A549 (cell line): ENCODE measurements around the gene C2CD5. TPM values are rescaled to one million over a fixed set of nuclear protein-coding genes. Genes with fewer than 3 reads are reported as not detected.

Experiments used
- ATAC-seq, 2 experiments: fragments of 200-7000 bp in 1 of 2; fragments of >200 bp in 1 of 2; cut with Nextera tagmentation in 1 of 2; cut with Tn5 transposase in 1 of 2; 3 replicates each; pipeline versions ENCODE4 v1.8.0 to v1.9.1; 2018 to 2020; ENCODE audit warnings: mild to moderate bottlenecking in 1 of 2, moderate library complexity in 1 of 2
- CTCF ChIA-PET: fragments of 300-600 bp; sonication (Branson Sonifier 250); formaldehyde crosslinking; extraction: SDS; loops from one replicate; lab custom pipeline; 2021; ENCODE audit warnings: antibody characterized with exemption, inconsistent platforms; lab: Yijun Ruan, JAX
- POLR2A ChIA-PET: fragments of 350-600 bp; formaldehyde crosslinking; extraction: SDS; loops from one replicate; lab custom pipeline; 2021; ENCODE audit warnings: antibody characterized with exemption, inconsistent platforms; lab: Yijun Ruan, JAX
- DNase-seq, 2 experiments: peaks; one replicate each; pipeline versions ENCODE4 v3.0.0 to v3.0.0-alpha.2; 2011 to 2016; ENCODE audit warnings: low read depth in 1 of 2, low spot score in 1 of 2
- FAIRE-seq: peaks from 2 replicates; lab custom pipeline; 2011; peaks lifted over from hg19 to GRCh38; lab: Jason Lieb, UNC
- H3K27ac ChIP-seq, 2 experiments: fragments of >200 bp; sonication (Bioruptor Twin); formaldehyde crosslinking; 3 replicates each; pipeline ENCODE4 v1.5.1; 2016 to 2017
- H3K4me1 ChIP-seq: fragments of >200 bp; sonication (Bioruptor Twin); formaldehyde crosslinking; 3 replicates; pipeline ENCODE4 v1.6.1; 2016
- H3K4me2 ChIP-seq: fragments of >200 bp; sonication (Bioruptor Twin); formaldehyde crosslinking; 3 replicates; pipeline ENCODE4 v1.6.1; 2016
- H3K4me3 ChIP-seq: fragments of >200 bp; sonication (Bioruptor Twin); formaldehyde crosslinking; 3 replicates; pipeline ENCODE4 v1.5.1; 2016
- H3K9me3 ChIP-seq: fragments of >200 bp; sonication (Bioruptor Twin); formaldehyde crosslinking; 3 replicates; pipeline ENCODE4 v1.6.1; 2016
- CBX8 ChIP-seq: fragments of 200-600 bp; sonication (generic); IDR thresholded peaks from 2 replicates; pipeline ENCODE4 v1.6.1; 2016
- HDAC2 ChIP-seq: fragments of 200-600 bp; sonication (generic); IDR thresholded peaks from 2 replicates; pipeline ENCODE4 v1.6.1; 2016
- HEYL ChIP-seq: fragments of 250-450 bp; sonication (Bioruptor Pico); IDR thresholded peaks from 2 replicates; pipeline ENCODE4 v1.8.0; 2021; ENCODE audit warnings: mild to moderate bottlenecking, moderate library complexity
- HOXA7 ChIP-seq: fragments of 250-450 bp; sonication (Bioruptor Pico); IDR thresholded peaks from 2 replicates; pipeline ENCODE4 v1.5.0; 2020; ENCODE audit warnings: mild to moderate bottlenecking, moderate library complexity
- HOXB13 ChIP-seq: fragments of 250-450 bp; sonication (Bioruptor Pico); IDR thresholded peaks from 2 replicates; pipeline ENCODE4 v1.5.0; 2020; ENCODE audit warnings: low read depth, mild to moderate bottlenecking, moderate library complexity
- HOXB5 ChIP-seq: fragments of 250-450 bp; sonication (Bioruptor Pico); IDR thresholded peaks from 2 replicates; pipeline ENCODE4 v1.5.0; 2020; ENCODE audit warnings: mild to moderate bottlenecking, moderate library complexity
- MAFK ChIP-seq: fragments of 450-650 bp; IDR thresholded peaks from 2 replicates; pipeline ENCODE4 v1.6.1; 2014; ENCODE audit not compliant: partially characterized antibody
- NFE2L2 ChIP-seq: fragments of 150-350 bp; conservative IDR thresholded peaks from 2 replicates; pipeline ENCODE4 v1.6.1; 2014; ENCODE audit warnings: low read length
- NPAS2 ChIP-seq: fragments of 250-450 bp; sonication (Bioruptor Pico); IDR thresholded peaks from 2 replicates; pipeline ENCODE4 v1.8.0; 2022; ENCODE audit warnings: mild to moderate bottlenecking, moderate library complexity, borderline replicate concordance
- POLR2A ChIP-seq: IDR thresholded peaks from 2 replicates; pipeline ENCODE4 v1.6.1; 2012; ENCODE audit warnings: mild to moderate bottlenecking, low read length
- RAD21 ChIP-seq, 2 experiments: fragments of >200 bp in 1 of 2; sonication (Bioruptor Twin) in 1 of 2; formaldehyde crosslinking in 1 of 2; IDR thresholded peaks in 1 of 2; conservative IDR thresholded peaks in 1 of 2; 2 replicates in 1 of 2; 3 replicates in 1 of 2; pipeline ENCODE4 v1.6.1; 2012 to 2018; ENCODE audit warnings: inconsistent platforms in 1 of 2
- SMC3 ChIP-seq: fragments of >200 bp; sonication (Bioruptor Twin); formaldehyde crosslinking; IDR thresholded peaks from 3 replicates; pipeline ENCODE4 v1.6.1; 2018; ENCODE audit warnings: inconsistent platforms
- SREBF2 ChIP-seq: fragments of 450-650 bp; IDR thresholded peaks from 2 replicates; pipeline ENCODE4 v1.6.1; 2014; ENCODE audit warnings: mild to moderate bottlenecking, moderate library complexity
- TFCP2L1 ChIP-seq: fragments of 250-450 bp; sonication (Bioruptor Pico); IDR thresholded peaks from 2 replicates; pipeline ENCODE4 v1.5.0; 2021; ENCODE audit warnings: mild to moderate bottlenecking
- ZNF302 ChIP-seq: fragments of 250-450 bp; sonication (Bioruptor Pico); IDR thresholded peaks from 2 replicates; pipeline ENCODE4 v1.9.0; 2021; ENCODE audit warnings: inconsistent platforms, mild to moderate bottlenecking, moderate library complexity
- WGBS: methylation state at CpG from one replicate; pipeline ENCODE4 v1.1.6; 2017; ENCODE audit errors: missing lambda C conversion rate; 5-methylcytosine and 5-hydroxymethylcytosine counted together
- polyA plus RNA-seq, 4 experiments: library from polyadenylated mRNA; depleted of rRNA in 3 of 4; stranded (reverse); fragments of >200 nt; fragmentation: RNase III in 1 of 4; extraction: RNeasy Plus Mini Kit Qiagen cat#74134 plus additional on column Dnase treatment in 1 of 4; gene quantifications; 2 replicates in 3 of 4; 3 replicates in 1 of 4; pipeline ENCODE4 v1.2.3, GENCODE V29; 2011 to 2017
- TF ChIP-seq, protein P1 (sequence below): fragments of >200 bp; sonication (Bioruptor Twin); formaldehyde crosslinking; IDR thresholded peaks from 2 replicates; pipeline ENCODE4 v1.6.1; 2016
- TF ChIP-seq, protein P2 (sequence below): IDR thresholded peaks from 2 replicates; pipeline ENCODE4 v1.6.1; 2012; ENCODE audit warnings: low read depth, borderline replicate concordance
- TF ChIP-seq, protein P3 (sequence below): fragments of >200 bp; sonication (Bioruptor Twin); formaldehyde crosslinking; IDR thresholded peaks from 3 replicates; pipeline ENCODE4 v1.6.1; 2016
- TF ChIP-seq, protein P4 (sequence below): fragments of >200 bp; sonication (Bioruptor Twin); formaldehyde crosslinking; IDR thresholded peaks from 3 replicates; pipeline ENCODE4 v1.5.1; 2016
- TF ChIP-seq, protein P5 (sequence below): fragments of 450-650 bp; IDR thresholded peaks from 2 replicates; pipeline ENCODE4 v1.6.1; 2014; ENCODE audit warnings: antibody characterized with exemption

C2CD5 gene
- polyA plus RNA-seq, 2 of the 4 experiments (the other 2 are of a cell fraction): 14.1 to 39.7 TPM

DNA sequence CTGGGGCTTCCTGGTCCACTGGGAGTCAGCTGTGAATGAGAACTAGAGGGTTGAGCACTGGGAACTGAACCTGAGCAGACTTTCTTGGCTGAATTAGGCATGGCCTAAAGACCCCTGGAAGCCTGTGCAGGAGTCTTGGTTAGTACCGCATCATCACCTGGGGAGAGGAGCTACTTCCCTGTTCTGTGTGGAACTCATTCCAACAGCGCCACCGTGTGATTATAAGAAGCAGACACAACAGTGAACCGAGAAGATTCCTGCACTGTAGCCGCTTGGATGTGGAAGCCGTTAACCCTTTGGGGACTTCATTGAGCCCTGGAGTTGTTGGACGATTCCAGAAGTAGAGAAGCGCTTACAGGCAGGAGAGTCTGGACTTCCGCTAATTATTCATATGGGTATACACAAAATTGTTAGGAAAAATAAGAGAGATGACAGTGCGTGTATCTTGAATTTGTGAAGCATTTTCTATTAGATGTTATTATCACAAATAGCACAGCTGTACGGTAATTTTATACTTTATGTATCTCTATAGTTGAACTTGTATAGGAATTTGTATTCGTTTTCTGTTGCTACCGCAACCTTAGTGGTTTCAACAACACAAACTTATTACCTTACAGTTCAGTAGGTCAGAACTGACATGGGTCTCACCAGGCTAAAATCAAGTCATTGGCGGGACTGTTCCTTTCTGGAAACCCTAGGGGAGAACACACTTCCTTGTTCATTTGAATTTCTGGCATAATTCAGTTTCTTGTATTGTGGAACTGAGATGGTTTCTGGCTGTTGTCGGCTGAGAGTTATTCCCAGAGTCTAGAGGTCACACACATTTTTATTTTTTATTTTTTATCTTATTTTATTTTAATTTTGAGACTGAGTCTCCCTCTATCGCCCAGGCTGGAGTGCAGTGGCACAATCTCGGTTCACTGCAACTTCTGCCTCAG is 100.7 kb downstream of the C2CD5 start:
- FAIRE-seq: peak; percentile 74
- peak; percentile 100 for ATAC-seq
- TF ChIP-seq, protein P1, sequence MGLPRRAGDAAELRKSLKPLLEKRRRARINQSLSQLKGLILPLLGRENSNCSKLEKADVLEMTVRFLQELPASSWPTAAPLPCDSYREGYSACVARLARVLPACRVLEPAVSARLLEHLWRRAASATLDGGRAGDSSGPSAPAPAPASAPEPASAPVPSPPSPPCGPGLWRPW: no peak
- TF ChIP-seq NFE2L2: no peak
- peak; percentile 90 to 94 for TF ChIP-seq RAD21 (conservative IDR thresholded peaks at IDR 0.05 in 1 of 2, IDR thresholded peaks at IDR 0.05 in 1 of 2)
- TF ChIP-seq, protein P2, sequence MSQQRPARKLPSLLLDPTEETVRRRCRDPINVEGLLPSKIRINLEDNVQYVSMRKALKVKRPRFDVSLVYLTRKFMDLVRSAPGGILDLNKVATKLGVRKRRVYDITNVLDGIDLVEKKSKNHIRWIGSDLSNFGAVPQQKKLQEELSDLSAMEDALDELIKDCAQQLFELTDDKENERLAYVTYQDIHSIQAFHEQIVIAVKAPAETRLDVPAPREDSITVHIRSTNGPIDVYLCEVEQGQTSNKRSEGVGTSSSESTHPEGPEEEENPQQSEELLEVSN: no peak
- TF ChIP-seq CBX8: no peak
- no peak for TF ChIP-seq HDAC2
- no peak for TF ChIP-seq HEYL (CRISPR knock-in tag)
- TF ChIP-seq, protein P3, sequence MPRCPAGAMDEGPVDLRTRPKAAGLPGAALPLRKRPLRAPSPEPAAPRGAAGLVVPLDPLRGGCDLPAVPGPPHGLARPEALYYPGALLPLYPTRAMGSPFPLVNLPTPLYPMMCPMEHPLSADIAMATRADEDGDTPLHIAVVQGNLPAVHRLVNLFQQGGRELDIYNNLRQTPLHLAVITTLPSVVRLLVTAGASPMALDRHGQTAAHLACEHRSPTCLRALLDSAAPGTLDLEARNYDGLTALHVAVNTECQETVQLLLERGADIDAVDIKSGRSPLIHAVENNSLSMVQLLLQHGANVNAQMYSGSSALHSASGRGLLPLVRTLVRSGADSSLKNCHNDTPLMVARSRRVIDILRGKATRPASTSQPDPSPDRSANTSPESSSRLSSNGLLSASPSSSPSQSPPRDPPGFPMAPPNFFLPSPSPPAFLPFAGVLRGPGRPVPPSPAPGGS: no peak
- TF ChIP-seq TFCP2L1 (CRISPR knock-in tag): no peak
- TF ChIP-seq SMC3: peak; percentile 88
- TF ChIP-seq ZNF302 (CRISPR knock-in tag): no peak
- no peak for TF ChIP-seq POLR2A
- TF ChIP-seq SREBF2: no peak
- TF ChIP-seq NPAS2 (CRISPR knock-in tag): no peak
- no peak for TF ChIP-seq HOXB13 (CRISPR knock-in tag)
- TF ChIP-seq, protein P4, sequence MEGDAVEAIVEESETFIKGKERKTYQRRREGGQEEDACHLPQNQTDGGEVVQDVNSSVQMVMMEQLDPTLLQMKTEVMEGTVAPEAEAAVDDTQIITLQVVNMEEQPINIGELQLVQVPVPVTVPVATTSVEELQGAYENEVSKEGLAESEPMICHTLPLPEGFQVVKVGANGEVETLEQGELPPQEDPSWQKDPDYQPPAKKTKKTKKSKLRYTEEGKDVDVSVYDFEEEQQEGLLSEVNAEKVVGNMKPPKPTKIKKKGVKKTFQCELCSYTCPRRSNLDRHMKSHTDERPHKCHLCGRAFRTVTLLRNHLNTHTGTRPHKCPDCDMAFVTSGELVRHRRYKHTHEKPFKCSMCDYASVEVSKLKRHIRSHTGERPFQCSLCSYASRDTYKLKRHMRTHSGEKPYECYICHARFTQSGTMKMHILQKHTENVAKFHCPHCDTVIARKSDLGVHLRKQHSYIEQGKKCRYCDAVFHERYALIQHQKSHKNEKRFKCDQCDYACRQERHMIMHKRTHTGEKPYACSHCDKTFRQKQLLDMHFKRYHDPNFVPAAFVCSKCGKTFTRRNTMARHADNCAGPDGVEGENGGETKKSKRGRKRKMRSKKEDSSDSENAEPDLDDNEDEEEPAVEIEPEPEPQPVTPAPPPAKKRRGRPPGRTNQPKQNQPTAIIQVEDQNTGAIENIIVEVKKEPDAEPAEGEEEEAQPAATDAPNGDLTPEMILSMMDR: peak; percentile 88
- no peak for TF ChIP-seq MAFK
- TF ChIP-seq, protein P5, sequence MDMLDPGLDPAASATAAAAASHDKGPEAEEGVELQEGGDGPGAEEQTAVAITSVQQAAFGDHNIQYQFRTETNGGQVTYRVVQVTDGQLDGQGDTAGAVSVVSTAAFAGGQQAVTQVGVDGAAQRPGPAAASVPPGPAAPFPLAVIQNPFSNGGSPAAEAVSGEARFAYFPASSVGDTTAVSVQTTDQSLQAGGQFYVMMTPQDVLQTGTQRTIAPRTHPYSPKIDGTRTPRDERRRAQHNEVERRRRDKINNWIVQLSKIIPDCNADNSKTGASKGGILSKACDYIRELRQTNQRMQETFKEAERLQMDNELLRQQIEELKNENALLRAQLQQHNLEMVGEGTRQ: no peak
- no peak for TF ChIP-seq HOXA7 (CRISPR knock-in tag)
- no peak for TF ChIP-seq HOXB5 (CRISPR knock-in tag)
- peak; percentile 51 to 89 for DNase-seq
- Histone ChIP-seq H3K4me3 (no peak overlapping the region), H3K27ac (no peak overlapping the region), H3K4me2 (peak overlapping the region; percentile 42; the same call in 2 of the 3 replicates), H3K4me1 (no peaks in the 10 kb centered on the region), H3K9me3 (no peaks in the 10 kb centered on the region)
- CTCF ChIA-PET: interaction anchor here (0.6 to 1.9 kb wide), 29 partner anchors 9 to 746 kb away, joined by 3 to 17 read pairs (median 4); no protein-coding TSS in a partner anchor
- 21% methylated on average over 17 of the region's 17 CpGs for WGBS
- POLR2A ChIA-PET: interaction anchor here (1.0 kb wide), 1 partner anchor 361 kb away, joined by 4 read pairs; no protein-coding TSS in a partner anchor
